K562 (cell line): Measurements from ENCODE around the gene SGPP1. TPM values are rescaled to one million over a fixed set of nuclear protein-coding genes. Genes with fewer than 3 reads are reported as not detected.

ENCODE experiments used
- ATAC-seq: fragments of 200-7000 bp; cut with Tn5 transposase; 3 replicates; pipeline ENCODE4 v1.9.1; 2020; ENCODE audit warnings: moderate library complexity
- BruUV-seq: library from RNA; stranded (reverse); fragments of 400-500 nt; replicated peaks from 2 replicates; lab custom pipeline; 2021; lab: Mats Ljungman, UMichigan
- CTCF ChIA-PET: fragments of 300-600 bp; formaldehyde crosslinking; extraction: SDS; loops from one replicate; lab custom pipeline; 2021; ENCODE audit warnings: low intra/inter-chr PET ratio; lab: Yijun Ruan, JAX
- POLR2A ChIA-PET: fragments of 300-600, 350-650 bp; sonication (Branson Sonifier 250); formaldehyde crosslinking; extraction: SDS; loops from one replicate; lab custom pipeline; 2021; ENCODE audit warnings: antibody characterized with exemption, inconsistent platforms; lab: Yijun Ruan, JAX
- DNase-seq, 4 experiments: peaks; one replicate each; pipeline versions ENCODE4 v3.0.0 to v3.0.0-alpha.2; 2011 to 2018; ENCODE audit warnings: low spot score in 3 of 4, mixed read lengths in 3 of 4; ENCODE audit errors: extremely low read depth in 1 of 4
- FAIRE-seq: peaks from 2 replicates; lab custom pipeline; 2011; peaks lifted over from hg19 to GRCh38; lab: Jason Lieb, UNC
- H2AFZ ChIP-seq: 2 replicates; pipeline ENCODE4 v1.6.0; 2011; ENCODE audit warnings: low read depth, low read length, control low read depth, inconsistent platforms
- H3K27ac ChIP-seq: fragments of 200-600 bp; 3 replicates; pipeline ENCODE4 v1.8.0; 2011; ENCODE audit warnings: low read depth, mild to moderate bottlenecking, control low read depth, inconsistent platforms, low read length, moderate library complexity, mixed read lengths; ENCODE audit errors: extremely low read depth
- H3K27me3 ChIP-seq, 2 experiments: fragments of 300-600 bp in 1 of 2; 2 replicates in 1 of 2; 3 replicates in 1 of 2; pipeline versions ENCODE4 v1.6.0 to v1.8.0; 2011; ENCODE audit warnings: inconsistent platforms in 2 of 2, low read length in 2 of 2, mild to moderate bottlenecking in 1 of 2, mixed read lengths in 1 of 2, moderate library complexity in 1 of 2; ENCODE audit not compliant: control insufficient read depth in 2 of 2, insufficient read depth in 2 of 2
- H3K36me3 ChIP-seq: fragments of 300-600 bp; 3 replicates; pipeline ENCODE4 v1.8.0; 2011; ENCODE audit warnings: mild to moderate bottlenecking, low read length, inconsistent platforms; ENCODE audit not compliant: control insufficient read depth, insufficient read depth
- H3K4me1 ChIP-seq, 2 experiments: fragments of 200-600 bp in 1 of 2; replicated peaks in 1 of 2; 2 replicates in 1 of 2; 3 replicates in 1 of 2; pipeline versions ENCODE4 v1.5.1 to v1.8.0; 2011; ENCODE audit warnings: inconsistent platforms in 2 of 2, low read length in 2 of 2, mild to moderate bottlenecking in 1 of 2, mixed read lengths in 1 of 2, moderate library complexity in 1 of 2; ENCODE audit not compliant: control insufficient read depth in 2 of 2, insufficient read depth in 2 of 2
- H3K4me2 ChIP-seq: 2 replicates; pipeline ENCODE4 v1.6.1; 2011; ENCODE audit warnings: low read length, control low read depth, inconsistent platforms, mixed read lengths; ENCODE audit not compliant: insufficient read depth
- H3K4me3 ChIP-seq: fragments of 200-600 bp; sonication (generic), shearing (Covaris generic); 2 replicates; pipeline ENCODE4 v1.5.1; 2016; ENCODE audit warnings: control low read depth, inconsistent platforms
- H3K79me2 ChIP-seq: fragments of 200-600 bp; 3 replicates; pipeline ENCODE4 v1.8.0; 2011; ENCODE audit warnings: low read length, inconsistent platforms; ENCODE audit not compliant: control insufficient read depth, insufficient read depth
- H3K9ac ChIP-seq, 2 experiments: 2 replicates each; pipeline versions ENCODE4 v1.6.0 to v1.6.1; 2011; ENCODE audit warnings: low read depth in 2 of 2, low read length in 2 of 2, control low read depth in 1 of 2, inconsistent platforms in 1 of 2, mild to moderate bottlenecking in 1 of 2, mixed read lengths in 1 of 2; ENCODE audit not compliant: insufficient read depth in 1 of 2
- H3K9me1 ChIP-seq: one replicate; pipeline ENCODE4 v1.6.0; 2011; ENCODE audit warnings: inconsistent platforms, mild to moderate bottlenecking, low read length, moderate library complexity; ENCODE audit not compliant: control insufficient read depth, insufficient read depth
- H3K9me3 ChIP-seq: replicated peaks from 2 replicates; pipeline ENCODE4 v1.5.1; 2011; ENCODE audit warnings: low read depth, low read length, inconsistent platforms; ENCODE audit not compliant: control insufficient read depth, insufficient read depth
- H4K20me1 ChIP-seq: replicated peaks from 2 replicates; pipeline ENCODE4 v1.6.1; 2011; ENCODE audit warnings: low read length, inconsistent platforms, mixed read lengths; ENCODE audit not compliant: control insufficient read depth, insufficient read depth
- CTCF ChIP-seq, 3 experiments: IDR thresholded peaks in 2 of 3; conservative IDR thresholded peaks in 1 of 3; 2 replicates each; pipeline ENCODE4 v1.5.1; 2011 to 2012; ENCODE audit warnings: low read length in 3 of 3, mild to moderate bottlenecking in 3 of 3, control low read depth in 2 of 3, improper control_type of control experiment in 1 of 3, inconsistent platforms in 1 of 3, low read depth in 1 of 3, mixed read lengths in 1 of 3, moderate library complexity in 1 of 3; ENCODE audit not compliant: insufficient read depth in 2 of 3
- GABPA ChIP-seq: fragments of 200-800 bp; sonication (Bioruptor generic); conservative IDR thresholded peaks from 2 replicates; pipeline ENCODE4 v1.6.1; 2016; ENCODE audit warnings: low read depth, missing genetic modification characterization, missing compliant biosample characterization
- HMG20A ChIP-seq: fragments of 450-650 bp; formaldehyde crosslinking; conservative IDR thresholded peaks from 2 replicates; pipeline ENCODE4 v1.4.0; 2020; ENCODE audit warnings: mild to moderate bottlenecking, mixed read lengths
- MAFF ChIP-seq: IDR thresholded peaks from 2 replicates; pipeline ENCODE4 v1.6.1; 2012; ENCODE audit warnings: low read length, improper control_type of control experiment
- NCOA1 ChIP-seq: fragments of 450-650 bp; IDR thresholded peaks from 2 replicates; pipeline ENCODE4 v1.6.1; 2016; ENCODE audit warnings: low read depth
- SRSF3 ChIP-seq: fragments of 200-400 bp; formaldehyde crosslinking; IDR thresholded peaks from 2 replicates; pipeline ENCODE4 v1.6.1; 2016; ENCODE audit warnings: mild to moderate bottlenecking, low read length, moderate library complexity; ENCODE audit not compliant: insufficient read depth
- XRCC3 ChIP-seq: fragments of 450-650 bp; IDR thresholded peaks from 2 replicates; pipeline ENCODE4 v1.6.1; 2017; ENCODE audit warnings: mild to moderate bottlenecking, moderate library complexity
- WGBS: fragments of 100-300 bp; shearing (Covaris generic); methylation state at CpG from one replicate; pipeline ENCODE4 v1.1.6; 2016; ENCODE audit warnings: low coverage, mixed read lengths; ENCODE audit not compliant: insufficient coverage; ENCODE audit errors: missing lambda C conversion rate; 5-methylcytosine and 5-hydroxymethylcytosine counted together
- in situ Hi-C: fragments of 300-500 bp; cut with MboI; formaldehyde crosslinking; loops from 4 replicates; pipeline ENCODE4 v1.15.0; 2018; ENCODE audit warnings: inconsistent platforms, mixed read lengths
- intact Hi-C: fragments of 100-400 bp; cut with micrococcal nuclease; formaldehyde crosslinking; loops from 2 replicates; pipeline ENCODE4 v1.14.2; 2022
- polyA plus RNA-seq, 8 experiments: library from polyadenylated mRNA; depleted of rRNA in 4 of 8; stranded (reverse) in 5 of 8; unstranded in 3 of 8; fragments of >200 nt; fragmentation: Nextera tagmentation in 2 of 8; fragmentation: Illumina TruSeq in 1 of 8; extraction: Ambion mirVana in 2 of 8; extraction: Trizol in 1 of 8; gene quantifications; 2 replicates each; pipeline versions ENCODE4 v1.2.1 to v1.2.3, GENCODE V29; 2011 to 2014; ENCODE audit warnings: inconsistent platforms in 1 of 8, missing spikeins in 1 of 8
- total RNA-seq, 7 experiments: library from RNA; depleted of rRNA in 6 of 7; stranded (reverse); fragments of >200 nt in 6 of 7; fragmentation: Illumina TruSeq in 2 of 7; extraction: Trizol in 2 of 7; gene quantifications; 2 replicates each; pipeline versions ENCODE4 v1.2.1 to v1.2.3, GENCODE V29; 2011 to 2021; ENCODE audit warnings: low replicate concordance in 1 of 7
- TF ChIP-seq, protein P1 (sequence below): fragments of 250-450 bp; sonication (Bioruptor Pico); IDR thresholded peaks from 2 replicates; pipeline ENCODE4 v1.9.0; 2021; ENCODE audit warnings: mild to moderate bottlenecking, inconsistent platforms

Gene SGPP1
- total and polyA plus RNA-seq, 9 of the 15 experiments (the other 6 are each of a cell fraction or from before 2014, with no cell fraction given) = 2.2 to 7.3 (median 5.6) TPM

- no peak overlapping the region for H2AFZ ChIP-seq
- DNase-seq (no peak), ATAC-seq (no peak), FAIRE-seq (no peak)
- in situ Hi-C loops = no loop called here
- no TSS peak for BruUV-seq
- H3K27me3 ChIP-seq = no peaks in the 10 kb centered on the region; a peak in 1 of 5 replicates
- WGBS = 0% methylated on average over 4 of the region's 4 CpGs
- H3K27ac ChIP-seq = no peak overlapping the region
- H3K9me3 ChIP-seq = no peaks in the 10 kb centered on the region
- intact Hi-C loops = loop anchor here (10.0 kb wide), 1 partner anchor 139 kb away; no protein-coding TSS in a partner anchor
- ChIA-PET CTCF (no interaction called here), POLR2A (no interaction called here)
- no peaks in the 10 kb centered on the region for H3K9me1 ChIP-seq
- no peaks in the 10 kb centered on the region for H3K79me2 ChIP-seq
- no peak for TF ChIP-seq GABPA (tag)
- TF ChIP-seq HMG20A (CRISPR knock-in tag) = no peak
- no peak for TF ChIP-seq CTCF (IDR thresholded peaks at IDR 0.05 in 2 of 3, conservative IDR thresholded peaks at IDR 0.05 in 1 of 3; ENCODE audit: insufficient read depth in 2 of 3, low read depth in 1 of 3, low read length in 3 of 3)
- TF ChIP-seq XRCC3 = no peak
- TF ChIP-seq, protein P1, sequence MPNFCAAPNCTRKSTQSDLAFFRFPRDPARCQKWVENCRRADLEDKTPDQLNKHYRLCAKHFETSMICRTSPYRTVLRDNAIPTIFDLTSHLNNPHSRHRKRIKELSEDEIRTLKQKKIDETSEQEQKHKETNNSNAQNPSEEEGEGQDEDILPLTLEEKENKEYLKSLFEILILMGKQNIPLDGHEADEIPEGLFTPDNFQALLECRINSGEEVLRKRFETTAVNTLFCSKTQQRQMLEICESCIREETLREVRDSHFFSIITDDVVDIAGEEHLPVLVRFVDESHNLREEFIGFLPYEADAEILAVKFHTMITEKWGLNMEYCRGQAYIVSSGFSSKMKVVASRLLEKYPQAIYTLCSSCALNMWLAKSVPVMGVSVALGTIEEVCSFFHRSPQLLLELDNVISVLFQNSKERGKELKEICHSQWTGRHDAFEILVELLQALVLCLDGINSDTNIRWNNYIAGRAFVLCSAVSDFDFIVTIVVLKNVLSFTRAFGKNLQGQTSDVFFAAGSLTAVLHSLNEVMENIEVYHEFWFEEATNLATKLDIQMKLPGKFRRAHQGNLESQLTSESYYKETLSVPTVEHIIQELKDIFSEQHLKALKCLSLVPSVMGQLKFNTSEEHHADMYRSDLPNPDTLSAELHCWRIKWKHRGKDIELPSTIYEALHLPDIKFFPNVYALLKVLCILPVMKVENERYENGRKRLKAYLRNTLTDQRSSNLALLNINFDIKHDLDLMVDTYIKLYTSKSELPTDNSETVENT (CRISPR knock-in tag) = no peak
- TF ChIP-seq NCOA1 = no peak
- no peak for TF ChIP-seq SRSF3
- TF ChIP-seq MAFF = no peak
- no peaks in the 10 kb centered on the region for H3K36me3 ChIP-seq
- no peak overlapping the region for H3K4me2 ChIP-seq
- H3K4me3 ChIP-seq = no peak overlapping the region
- H4K20me1 ChIP-seq = no peaks in the 10 kb centered on the region
- H3K4me1 ChIP-seq = no peaks in the 10 kb centered on the region; a peak in 1 of 5 replicates
- H3K9ac ChIP-seq = no peak overlapping the region
Observed at GRCh38 chr14:63773504-63773903, 45.6 kb upstream of the SGPP1 start.
